ENCODE data around the gene RNF217. TPM values are rescaled to one million over a fixed set of nuclear protein-coding genes. Genes with fewer than 3 reads are reported as not detected.

RNF217 gene
- total RNA-seq, 1 donor from 2014 or later, result 5.9 TPM

GRCh38 chr6:125110056-125110455, 147.8 kb downstream of the RNF217 start:
- Mint-ChIP-seq H3K36me3 (ENCODE audit: unreplicated experiment) (peaks cover 33% of the 10 kb centered on the region), H3K27ac (ENCODE audit: unreplicated experiment) (no peak overlapping the region), H3K4me1 (ENCODE audit: low read depth, unreplicated experiment) (no peaks in the 10 kb centered on the region), H3K27me3 (ENCODE audit: unreplicated experiment) (peaks cover 4% of the 10 kb centered on the region), H3K9me3 (ENCODE audit: unreplicated experiment) (peaks cover 13% of the 10 kb centered on the region), H3K4me3 (ENCODE audit: unreplicated experiment) (no peak overlapping the region)
- TF ChIP-seq, protein P1, sequence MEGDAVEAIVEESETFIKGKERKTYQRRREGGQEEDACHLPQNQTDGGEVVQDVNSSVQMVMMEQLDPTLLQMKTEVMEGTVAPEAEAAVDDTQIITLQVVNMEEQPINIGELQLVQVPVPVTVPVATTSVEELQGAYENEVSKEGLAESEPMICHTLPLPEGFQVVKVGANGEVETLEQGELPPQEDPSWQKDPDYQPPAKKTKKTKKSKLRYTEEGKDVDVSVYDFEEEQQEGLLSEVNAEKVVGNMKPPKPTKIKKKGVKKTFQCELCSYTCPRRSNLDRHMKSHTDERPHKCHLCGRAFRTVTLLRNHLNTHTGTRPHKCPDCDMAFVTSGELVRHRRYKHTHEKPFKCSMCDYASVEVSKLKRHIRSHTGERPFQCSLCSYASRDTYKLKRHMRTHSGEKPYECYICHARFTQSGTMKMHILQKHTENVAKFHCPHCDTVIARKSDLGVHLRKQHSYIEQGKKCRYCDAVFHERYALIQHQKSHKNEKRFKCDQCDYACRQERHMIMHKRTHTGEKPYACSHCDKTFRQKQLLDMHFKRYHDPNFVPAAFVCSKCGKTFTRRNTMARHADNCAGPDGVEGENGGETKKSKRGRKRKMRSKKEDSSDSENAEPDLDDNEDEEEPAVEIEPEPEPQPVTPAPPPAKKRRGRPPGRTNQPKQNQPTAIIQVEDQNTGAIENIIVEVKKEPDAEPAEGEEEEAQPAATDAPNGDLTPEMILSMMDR (IDR thresholded peaks at IDR 0.05; ENCODE audit: partially characterized antibody, unreplicated experiment), result no peak
- DNase-seq, result no peak

GRCh38 chr6:125111219-125111983, 149.2 kb downstream of the RNF217 start:
- TF ChIP-seq, protein P1 (IDR thresholded peaks at IDR 0.05; ENCODE audit: partially characterized antibody, unreplicated experiment), result no peak
- no peak for DNase-seq
- Mint-ChIP-seq H3K4me3 (ENCODE audit: unreplicated experiment) (no peak overlapping the region), H3K27me3 (ENCODE audit: unreplicated experiment) (peaks cover 4% of the 10 kb centered on the region), H3K36me3 (ENCODE audit: unreplicated experiment) (peaks cover 33% of the 10 kb centered on the region), H3K4me1 (ENCODE audit: low read depth, unreplicated experiment) (no peaks in the 10 kb centered on the region), H3K27ac (ENCODE audit: unreplicated experiment) (no peak overlapping the region), H3K9me3 (ENCODE audit: unreplicated experiment) (peaks cover 13% of the 10 kb centered on the region)

DNA sequence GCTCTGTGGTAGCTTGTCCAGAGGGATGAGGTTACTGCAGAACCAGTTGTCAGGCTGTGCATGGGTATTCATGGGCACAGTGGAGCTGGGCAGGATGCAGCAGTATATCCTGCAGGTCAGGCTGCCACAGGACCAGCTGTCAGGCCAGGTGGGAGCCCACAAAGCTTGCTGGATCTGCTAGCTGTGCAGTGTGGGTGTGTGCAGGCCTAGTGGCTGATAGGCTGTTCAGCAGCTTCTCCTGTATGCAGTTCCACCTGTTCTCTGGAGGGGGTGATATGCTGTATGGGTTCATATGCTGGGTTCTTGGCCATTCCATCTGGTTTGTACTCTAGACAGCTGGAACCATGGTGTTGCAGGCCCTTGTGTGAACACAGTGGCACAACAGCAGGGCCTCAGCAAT, 150.7 kb downstream of the RNF217 start:
- DNase-seq, result no peak
- H3K4me3 Mint-ChIP-seq (ENCODE audit: unreplicated experiment), result no peak overlapping the region

DNA sequence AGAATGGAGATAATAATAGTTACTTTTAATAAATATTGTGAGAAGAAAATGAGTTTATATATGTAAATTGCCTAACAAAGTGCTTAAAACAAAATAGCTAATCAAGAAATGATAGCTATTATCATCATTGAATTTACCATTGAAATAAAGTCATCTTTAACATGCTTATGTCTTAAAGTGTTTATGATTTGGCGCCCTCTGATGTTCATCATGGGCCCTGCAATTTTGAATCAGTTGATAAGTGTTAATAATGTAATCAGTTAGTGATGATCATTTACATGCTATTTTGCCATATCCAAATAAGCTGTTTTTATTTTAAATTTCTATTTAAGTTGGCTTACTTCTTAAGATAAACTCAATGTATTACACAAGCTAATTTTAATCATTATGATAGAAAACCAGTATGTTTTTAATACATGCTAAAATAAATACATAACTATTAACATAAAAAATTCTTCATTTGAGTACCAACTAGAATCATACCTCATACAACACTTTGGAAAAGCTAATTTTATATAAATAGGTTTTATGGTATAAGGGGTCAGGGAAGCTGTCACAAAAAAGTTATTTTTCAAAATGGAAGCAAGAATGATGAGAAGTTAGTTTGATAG, 152.1 kb downstream of the RNF217 start:
- TF ChIP-seq, protein P1 (IDR thresholded peaks at IDR 0.05; ENCODE audit: partially characterized antibody, unreplicated experiment), result peak; percentile 83
- peaks cover 12% of the 10 kb centered on the region for H3K9me3 Mint-ChIP-seq (ENCODE audit: unreplicated experiment)
- peaks cover 4% of the 10 kb centered on the region for H3K27me3 Mint-ChIP-seq (ENCODE audit: unreplicated experiment)
- peak; percentile 57 for DNase-seq
- H3K4me1 Mint-ChIP-seq (ENCODE audit: low read depth, unreplicated experiment), result no peaks in the 10 kb centered on the region
- no peak overlapping the region for H3K27ac Mint-ChIP-seq (ENCODE audit: unreplicated experiment)
- H3K36me3 Mint-ChIP-seq (ENCODE audit: unreplicated experiment), result peaks cover 30% of the 10 kb centered on the region
- H3K4me3 Mint-ChIP-seq (ENCODE audit: unreplicated experiment), result no peak overlapping the region

More for the DNA sequence above, 150.7 kb downstream of the RNF217 start:
- Mint-ChIP-seq H3K36me3 (ENCODE audit: unreplicated experiment) (peaks cover 33% of the 10 kb centered on the region), H3K9me3 (ENCODE audit: unreplicated experiment) (peaks cover 13% of the 10 kb centered on the region), H3K27ac (ENCODE audit: unreplicated experiment) (no peak overlapping the region), H3K4me1 (ENCODE audit: low read depth, unreplicated experiment) (no peaks in the 10 kb centered on the region), H3K27me3 (ENCODE audit: unreplicated experiment) (peaks cover 4% of the 10 kb centered on the region)
- TF ChIP-seq, protein P1 (IDR thresholded peaks at IDR 0.05; ENCODE audit: partially characterized antibody, unreplicated experiment), result no peak

- peaks cover 4% of the 10 kb centered on the region for H3K27me3 Mint-ChIP-seq (ENCODE audit: unreplicated experiment)
- no peak for DNase-seq
- TF ChIP-seq, protein P1 (IDR thresholded peaks at IDR 0.05; ENCODE audit: partially characterized antibody, unreplicated experiment), result no peak
- peaks cover 12% of the 10 kb centered on the region for H3K36me3 Mint-ChIP-seq (ENCODE audit: unreplicated experiment)
- no peak overlapping the region for H3K27ac Mint-ChIP-seq (ENCODE audit: unreplicated experiment)
- no peaks in the 10 kb centered on the region for H3K4me1 Mint-ChIP-seq (ENCODE audit: low read depth, unreplicated experiment)
- no peak overlapping the region for H3K4me3 Mint-ChIP-seq (ENCODE audit: unreplicated experiment)
- peaks cover 6% of the 10 kb centered on the region for H3K9me3 Mint-ChIP-seq (ENCODE audit: unreplicated experiment)
Measured at GRCh38 chr6:125116170-125116569, 153.9 kb downstream of the RNF217 start.
